CD14-positive monocyte (primary cell): ENCODE results near the gene RAPGEF2. TPM values are rescaled to one million over a fixed set of nuclear protein-coding genes. Genes with fewer than 3 reads are reported as not detected.

ENCODE experiments used
- DNase-seq, 3 donors: peaks; one replicate each; pipeline ENCODE4 v3.0.0-alpha.2; 2011 to 2022
- H2AFZ ChIP-seq: 2 replicates; pipeline ENCODE4 v1.6.0; 2012; ENCODE audit warnings: mild to moderate bottlenecking, low read depth, low read length, inconsistent platforms; ENCODE audit not compliant: insufficient read depth, poor library complexity, severe bottlenecking
- H3K27ac ChIP-seq, 2 donors: 1 replicate in 1 of 2; 2 replicates in 1 of 2; pipeline ENCODE4 v1.5.1; 2012 to 2013; ENCODE audit warnings: low read length in 2 of 2, control low read depth in 1 of 2, inconsistent platforms in 1 of 2, low read depth in 1 of 2, mild to moderate bottlenecking in 1 of 2
- H3K27me3 ChIP-seq, 2 donors: one replicate each; pipeline versions ENCODE4 v1.6.0 to v1.6.1; 2011 to 2013; ENCODE audit warnings: low read length in 2 of 2; ENCODE audit not compliant: control insufficient read depth in 2 of 2, insufficient read depth in 2 of 2
- H3K36me3 ChIP-seq, 2 donors: replicated peaks in 1 of 2; 1 replicate in 1 of 2; 2 replicates in 1 of 2; pipeline versions ENCODE4 v1.5.1 to v1.6.1; 2012 to 2013; ENCODE audit warnings: low read length in 2 of 2, control low read depth in 1 of 2, inconsistent platforms in 1 of 2, mild to moderate bottlenecking in 1 of 2; ENCODE audit not compliant: insufficient read depth in 2 of 2, control insufficient read depth in 1 of 2
- H3K4me1 ChIP-seq, 2 donors: 1 replicate in 1 of 2; 2 replicates in 1 of 2; pipeline versions ENCODE4 v1.5.1 to v1.6.1; 2012 to 2013; ENCODE audit warnings: low read length in 2 of 2, control low read depth in 1 of 2, inconsistent platforms in 1 of 2, mild to moderate bottlenecking in 1 of 2, moderate library complexity in 1 of 2; ENCODE audit not compliant: insufficient read depth in 2 of 2, control insufficient read depth in 1 of 2
- H3K4me2 ChIP-seq: replicated peaks from 2 replicates; pipeline ENCODE3; 2012; ENCODE audit warnings: low read length, moderate library complexity, mild to moderate bottlenecking; ENCODE audit not compliant: poor library complexity, severe bottlenecking; ENCODE audit errors: extremely low read depth
- H3K4me3 ChIP-seq, 3 experiments: fragments of 200-600 bp in 1 of 3; sonication (generic) in 1 of 3; replicated peaks in 1 of 3; 1 replicate in 2 of 3; 2 replicates in 1 of 3; pipeline ENCODE4 v1.5.1; 2011 to 2013; ENCODE audit warnings: low read length in 3 of 3, mild to moderate bottlenecking in 3 of 3, control low read depth in 2 of 3, low read depth in 2 of 3, inconsistent platforms in 1 of 3, moderate library complexity in 1 of 3
- H3K79me2 ChIP-seq: 2 replicates; pipeline ENCODE4 v1.6.0; 2012; ENCODE audit warnings: mild to moderate bottlenecking, control low read depth, inconsistent platforms, low read length, moderate library complexity; ENCODE audit not compliant: insufficient read depth
- H3K9ac ChIP-seq: 2 replicates; pipeline ENCODE4 v1.6.0; 2017; ENCODE audit warnings: low read length, mild to moderate bottlenecking; ENCODE audit not compliant: insufficient read depth, poor library complexity, severe bottlenecking
- H3K9me3 ChIP-seq, 2 donors: replicated peaks in 1 of 2; 1 replicate in 1 of 2; 2 replicates in 1 of 2; pipeline versions ENCODE4 v1.5.1 to v1.6.1; 2012 to 2013; ENCODE audit warnings: low read length in 2 of 2, control low read depth in 1 of 2; ENCODE audit not compliant: control insufficient read depth in 1 of 2, insufficient read depth in 1 of 2
- H4K20me1 ChIP-seq: 2 replicates; pipeline ENCODE4 v1.6.0; 2012; ENCODE audit warnings: mild to moderate bottlenecking, low read length, control low read depth, moderate library complexity; ENCODE audit not compliant: insufficient read depth
- H3K27ac Mint-ChIP-seq, 7 donors: one replicate each; pipeline ENCODE4 v1.8.0; 2020; ENCODE audit warnings: mild to moderate bottlenecking in 7 of 7, mixed read lengths in 7 of 7, moderate library complexity in 6 of 7, inconsistent platforms in 2 of 7
- H3K27me3 Mint-ChIP-seq, 3 donors: one replicate each; pipeline ENCODE4 v1.8.0; 2021 to 2022; ENCODE audit warnings: low read depth in 3 of 3, mild to moderate bottlenecking in 3 of 3, mixed read lengths in 3 of 3, moderate library complexity in 3 of 3, inconsistent platforms in 1 of 3
- H3K36me3 Mint-ChIP-seq, 2 donors: one replicate each; pipeline ENCODE4 v1.8.0; 2020; ENCODE audit warnings: mixed read lengths in 2 of 2, inconsistent platforms in 1 of 2, mild to moderate bottlenecking in 1 of 2
- H3K4me1 Mint-ChIP-seq: one replicate; pipeline ENCODE4 v1.8.0; 2020; ENCODE audit warnings: mild to moderate bottlenecking, mixed read lengths
- H3K4me3 Mint-ChIP-seq, 2 donors: one replicate each; pipeline ENCODE4 v1.8.0; 2020; ENCODE audit warnings: mild to moderate bottlenecking in 2 of 2, mixed read lengths in 2 of 2, moderate library complexity in 1 of 2
- H3K9me3 Mint-ChIP-seq, 7 donors: one replicate each; pipeline ENCODE4 v1.8.0; 2020 to 2022; ENCODE audit warnings: mixed read lengths in 7 of 7, mild to moderate bottlenecking in 6 of 7, moderate library complexity in 6 of 7, inconsistent platforms in 2 of 7
- CTCF ChIP-seq: fragments of 200-600 bp; IDR thresholded peaks from one replicate; pipeline ENCODE4 v1.8.0; 2022; ENCODE audit warnings: antibody characterized with exemption, mild to moderate bottlenecking
- WGBS: methylation state at CpG from one replicate; pipeline ENCODE4 v1.1.5; 2013; ENCODE audit warnings: missing lambda C conversion rate; ENCODE audit not compliant: insufficient coverage; 5-methylcytosine and 5-hydroxymethylcytosine counted together
- intact Hi-C, 2 donors: fragments of 100-400 bp; cut with micrococcal nuclease; formaldehyde crosslinking; loops; one replicate each; pipeline versions ENCODE4 v1.15.0 to v1.15.1; 2023
- polyA plus RNA-seq, 3 donors: library from polyadenylated mRNA; depleted of rRNA in 1 of 3; unstranded in 2 of 3; stranded (reverse) in 1 of 3; fragments of 300-500 nt in 2 of 3; fragments of >200 nt in 1 of 3; fragmentation: Illumina TruSeq in 2 of 3; gene quantifications; 1 replicate in 2 of 3; 2 replicates in 1 of 3; pipeline ENCODE4 v1.2.3, GENCODE V29; 2012 to 2021

Gene RAPGEF2
- polyA plus RNA-seq, 3 donors: 1.5 to 29.8 (median 2.0) TPM

- Histone ChIP-seq H3K27ac (peak overlapping the region; percentile 40 to 78), H3K79me2 (peaks cover 81% of the 10 kb centered on the region), H3K4me1 (peaks cover 36 to 49% of the 10 kb centered on the region in 2 donors), H3K9ac (no peak overlapping the region), H4K20me1 (no peaks in the 10 kb centered on the region), H3K27me3 (no peaks in the 10 kb centered on the region), H3K4me2 (peak overlapping the region; percentile 53), H3K9me3 (no peaks in the 10 kb centered on the region), H2AFZ (no peak overlapping the region), H3K4me3 (peak overlapping the region in 1 of 3 experiments; percentile 37), H3K36me3 (no peaks in the 10 kb centered on the region)
- Mint-ChIP-seq H3K4me3 (no peak overlapping the region), H3K36me3 (peaks cover 6 to 9% of the 10 kb centered on the region in 2 donors), H3K27me3 (peaks cover 0 to 1% (median 0%) of the 10 kb centered on the region in 3 donors), H3K9me3 (peaks cover 0 to 2% (median 0%) of the 10 kb centered on the region in 7 donors), H3K27ac (peak overlapping the region; percentile 81 to 92 (median 89)), H3K4me1 (peaks cover 50% of the 10 kb centered on the region)
- no CpG with 5 or more reads among the region's 6 CpGs for WGBS
- intact Hi-C loops: no loop called here
- DNase-seq: peak in 1 of 3 donors; percentile 12
- no peak for TF ChIP-seq CTCF
These were observed 176.2 kb downstream of the RAPGEF2 start for GRCh38 chr4:159279084-159279483.

- DNase-seq: peak in 1 of 3 donors; percentile 17
- Mint-ChIP-seq H3K36me3 (peaks cover 14 to 18% of the 10 kb centered on the region in 2 donors), H3K4me1 (peaks cover 42% of the 10 kb centered on the region), H3K4me3 (no peak overlapping the region), H3K27me3 (peaks cover 0 to 2% (median 0%) of the 10 kb centered on the region in 3 donors), H3K27ac (peak overlapping the region in 3 of 7 donors; percentile 15 to 27 (median 17)), H3K9me3 (peaks cover 0 to 2% (median 0%) of the 10 kb centered on the region in 7 donors)
- H3K4me2 ChIP-seq: no peak overlapping the region
- H3K79me2 ChIP-seq: peaks cover 81% of the 10 kb centered on the region
- H3K9ac ChIP-seq: no peak overlapping the region
- H3K27me3 ChIP-seq: no peaks in the 10 kb centered on the region
- 100% methylated on average over 1 of the region's 13 CpGs for WGBS
- TF ChIP-seq CTCF: no peak
- H3K4me1 ChIP-seq: peaks cover 36 to 39% of the 10 kb centered on the region in 2 donors
- no peaks in the 10 kb centered on the region for H3K9me3 ChIP-seq
- intact Hi-C loops: no loop called here
- no peaks in the 10 kb centered on the region for H3K36me3 ChIP-seq
- no peaks in the 10 kb centered on the region for H4K20me1 ChIP-seq
- H3K4me3 ChIP-seq: no peak overlapping the region
- H2AFZ ChIP-seq: no peak overlapping the region
- H3K27ac ChIP-seq: no peak overlapping the region
These were observed 177.7 kb downstream of the RAPGEF2 start for GRCh38 chr4:159280442-159281172.
